ENCODE data around the gene C5orf34. TPM values are rescaled to one million over a fixed set of nuclear protein-coding genes. Genes with fewer than 3 reads are reported as not detected.

Gene C5orf34
- total and polyA plus RNA-seq, 9 of the 15 experiments (the other 6 are each of a cell fraction or from before 2014, with no cell fraction given), result 13.2 to 32.6 (median 20.7) TPM

- TF ChIP-seq ZBTB9 (CRISPR knock-in tag; IDR thresholded peaks at IDR 0.05) (no peak), HCFC1 (IDR thresholded peaks at IDR 0.05; ENCODE audit: low read depth, low read length) (no peak), MCM7 (IDR thresholded peaks at IDR 0.05) (no peak), PHB (CRISPR knock-in tag; IDR thresholded peaks at IDR 0.05) (no peak)
Measured at GRCh38 chr5:43482490-43483297, 32.3 kb downstream of the C5orf34 start (continued).

DNA sequence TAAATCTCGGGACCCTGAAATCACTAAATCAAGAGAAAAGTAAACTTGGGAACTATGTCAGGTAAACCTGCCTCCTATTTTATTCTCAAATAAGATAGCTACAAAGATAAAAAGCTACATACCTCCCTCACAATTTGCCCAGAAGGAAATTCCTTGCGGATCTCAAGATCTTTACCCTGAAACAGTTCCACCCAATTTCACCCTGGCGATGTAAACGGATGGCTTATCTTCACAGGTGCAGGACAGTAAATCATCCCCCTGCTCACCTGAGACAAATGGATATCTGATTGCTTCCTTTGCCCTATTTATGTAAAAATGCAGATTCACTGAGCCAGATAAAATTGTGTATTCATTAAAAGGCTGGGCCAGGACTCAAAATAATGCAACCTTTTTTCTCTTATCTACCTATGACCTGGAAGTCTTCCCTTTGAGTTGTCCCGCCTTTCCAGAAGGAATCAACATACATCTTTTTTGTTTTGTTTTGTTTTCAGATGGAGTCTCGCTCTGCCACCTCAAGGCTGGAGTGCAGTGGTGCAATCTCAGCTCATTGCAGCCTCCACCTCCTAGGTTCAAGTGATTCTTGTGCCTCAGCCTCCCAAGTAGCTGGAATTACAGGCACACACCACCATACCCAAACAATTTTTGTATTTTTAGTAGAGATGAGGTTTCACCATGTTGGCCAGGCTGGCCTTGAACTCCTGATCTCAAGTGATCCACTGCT is 45.1 kb downstream of the C5orf34 start:
- Histone ChIP-seq H3K79me2 (ENCODE audit: control insufficient read depth, insufficient read depth, low read length) (peaks cover 6% of the 10 kb centered on the region; the same call in 1 of the 3 replicates), H3K4me3 (no peak overlapping the region), H3K4me2 (ENCODE audit: insufficient read depth, low read length) (no peak overlapping the region), H4K20me1 (replicated peaks; ENCODE audit: control insufficient read depth, insufficient read depth, low read length) (no peaks in the 10 kb centered on the region), H3K4me1 (replicated peaks in 1 of 2; ENCODE audit: control insufficient read depth in 2 of 2, insufficient read depth in 2 of 2, low read length in 2 of 2) (no peaks in the 10 kb centered on the region), H3K27ac (ENCODE audit: extremely low read depth, low read depth, low read length) (no peak overlapping the region), H3K9me3 (replicated peaks; ENCODE audit: control insufficient read depth, insufficient read depth, low read depth, low read length) (0 out of 2 replicates have a peak, but pooled peaks cover 6% of the 10 kb centered on the region), H3K27me3 (ENCODE audit: control insufficient read depth in 2 of 2, insufficient read depth in 2 of 2, low read length in 2 of 2) (no peaks in the 10 kb centered on the region), H3K9me1 (ENCODE audit: control insufficient read depth, insufficient read depth, low read length) (no peaks in the 10 kb centered on the region), H3K36me3 (ENCODE audit: control insufficient read depth, insufficient read depth, low read length) (peaks cover 20% of the 10 kb centered on the region; the same call in 1 of the 3 replicates), H2AFZ (ENCODE audit: low read depth, low read length) (no peak overlapping the region), H3K9ac (ENCODE audit: insufficient read depth in 1 of 2, low read depth in 2 of 2, low read length in 2 of 2) (no peak overlapping the region)
- TF ChIP-seq ZBTB1 (CRISPR knock-in tag; IDR thresholded peaks at IDR 0.05; ENCODE audit: borderline replicate concordance, low read depth), result no peak
- TF ChIP-seq, protein P1, sequence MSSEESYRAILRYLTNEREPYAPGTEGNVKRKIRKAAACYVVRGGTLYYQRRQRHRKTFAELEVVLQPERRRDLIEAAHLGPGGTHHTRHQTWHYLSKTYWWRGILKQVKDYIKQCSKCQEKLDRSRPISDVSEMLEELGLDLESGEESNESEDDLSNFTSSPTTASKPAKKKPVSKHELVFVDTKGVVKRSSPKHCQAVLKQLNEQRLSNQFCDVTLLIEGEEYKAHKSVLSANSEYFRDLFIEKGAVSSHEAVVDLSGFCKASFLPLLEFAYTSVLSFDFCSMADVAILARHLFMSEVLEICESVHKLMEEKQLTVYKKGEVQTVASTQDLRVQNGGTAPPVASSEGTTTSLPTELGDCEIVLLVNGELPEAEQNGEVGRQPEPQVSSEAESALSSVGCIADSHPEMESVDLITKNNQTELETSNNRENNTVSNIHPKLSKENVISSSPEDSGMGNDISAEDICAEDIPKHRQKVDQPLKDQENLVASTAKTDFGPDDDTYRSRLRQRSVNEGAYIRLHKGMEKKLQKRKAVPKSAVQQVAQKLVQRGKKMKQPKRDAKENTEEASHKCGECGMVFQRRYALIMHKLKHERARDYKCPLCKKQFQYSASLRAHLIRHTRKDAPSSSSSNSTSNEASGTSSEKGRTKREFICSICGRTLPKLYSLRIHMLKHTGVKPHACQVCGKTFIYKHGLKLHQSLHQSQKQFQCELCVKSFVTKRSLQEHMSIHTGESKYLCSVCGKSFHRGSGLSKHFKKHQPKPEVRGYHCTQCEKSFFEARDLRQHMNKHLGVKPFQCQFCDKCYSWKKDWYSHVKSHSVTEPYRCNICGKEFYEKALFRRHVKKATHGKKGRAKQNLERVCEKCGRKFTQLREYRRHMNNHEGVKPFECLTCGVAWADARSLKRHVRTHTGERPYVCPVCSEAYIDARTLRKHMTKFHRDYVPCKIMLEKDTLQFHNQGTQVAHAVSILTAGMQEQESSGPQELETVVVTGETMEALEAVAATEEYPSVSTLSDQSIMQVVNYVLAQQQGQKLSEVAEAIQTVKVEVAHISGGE (CRISPR knock-in tag; IDR thresholded peaks at IDR 0.05), result peak in 1 of 3 experiments; percentile 26; a peak in 1 of 6 replicates
- in situ Hi-C loops (cut with MboI) (no loop called here), intact Hi-C loops (cut with micrococcal nuclease) (no loop called here)
- DNase-seq (ENCODE audit: extremely low read depth in 1 of 4, low spot score in 3 of 4) (no peak), ATAC-seq (no peak; the same call in 2 of the 3 replicates), FAIRE-seq (no peak)
- POLR2A ChIA-PET, result interaction anchor here (2.9 kb wide), 1 partner anchor 8 kb away, joined by 11 read pairs; no protein-coding TSS in a partner anchor
- CTCF ChIA-PET (ENCODE audit: low intra/inter-chr PET ratio), result no interaction called here
- WGBS (ENCODE audit: insufficient coverage, low coverage, missing lambda C conversion rate), result 84% methylated on average over 6 of the region's 6 CpGs
- no TSS peak for BruUV-seq (replicated peaks)

All from K562 (cell line).